Hematopoietic multipotent progenitor cell (in vitro differentiated cells): ENCODE results near the gene ARHGAP21. TPM values are rescaled to one million over a fixed set of nuclear protein-coding genes. Genes with fewer than 3 reads are reported as not detected.
"Not testable (repeated sequence)": the region's sequence is repeated elsewhere in the genome, so short reads cannot be mapped to it uniquely, and the experiment has no call there.

Source experiments
- DNase-seq, 3 donors: peaks; one replicate each; pipeline ENCODE4 v3.0.0-alpha.2; 2011 to 2015; ENCODE audit warnings: low read depth in 2 of 3, low spot score in 2 of 3
- total RNA-seq: library from RNA; depleted of rRNA; stranded (reverse); fragments of >200 nt; gene quantifications from one replicate; pipeline ENCODE4 v1.2.3, GENCODE V29; 2012

Gene ARHGAP21
- total RNA-seq, 1 donor = 20.2 TPM

DNA sequence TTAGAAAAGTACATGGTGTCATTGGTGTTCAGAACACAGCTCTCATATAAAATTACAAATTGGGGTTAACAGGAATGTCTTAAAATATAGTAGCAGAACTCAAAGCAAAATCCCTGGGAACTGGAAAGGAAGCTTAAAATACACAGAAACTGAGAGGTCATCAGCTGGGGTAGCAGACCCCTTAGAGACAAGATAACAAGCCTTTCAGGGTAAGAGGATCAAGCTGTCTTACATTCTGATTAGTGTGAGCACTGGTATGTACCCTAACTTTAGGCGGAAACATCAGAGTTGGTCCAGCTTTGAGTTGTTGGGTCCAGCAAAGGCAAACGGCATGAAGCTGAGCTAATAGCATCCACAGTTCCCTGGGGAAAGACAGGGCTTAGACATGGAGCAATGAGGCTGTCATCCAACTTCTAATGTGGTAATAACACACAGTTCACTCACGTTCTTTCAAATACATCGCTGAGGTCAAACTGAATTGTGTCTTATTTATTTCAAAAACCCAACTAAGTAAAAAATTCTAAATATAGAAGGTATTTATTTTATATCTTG, 32.6 kb downstream of the ARHGAP21 start:
- no peak for DNase-seq

DNA sequence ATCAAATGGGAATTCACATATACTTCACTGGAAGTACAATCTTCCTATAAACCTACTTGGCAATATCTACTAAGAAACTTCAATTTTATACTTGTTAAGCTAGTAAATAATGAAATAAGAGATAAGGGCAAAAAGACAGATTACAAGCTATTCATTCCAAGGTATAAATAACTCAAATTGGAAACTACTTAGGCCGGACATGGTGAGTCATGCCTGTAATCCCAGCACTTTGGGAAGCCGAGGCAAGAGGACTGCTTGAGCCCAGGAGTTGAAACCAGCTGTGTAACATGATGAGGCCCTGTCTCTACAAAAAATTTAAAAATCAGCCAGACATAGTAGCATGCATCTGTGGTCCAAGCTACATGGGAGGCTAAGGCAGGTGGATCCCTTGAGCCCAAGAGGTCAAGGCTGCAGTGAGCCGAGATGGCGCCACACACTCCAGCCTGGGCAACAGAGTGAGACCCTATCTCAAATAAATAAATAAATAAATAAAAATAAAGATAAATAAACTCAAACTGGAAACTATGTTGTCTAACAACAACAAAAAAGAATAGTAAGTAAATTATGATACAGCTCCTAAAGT, 37.6 kb downstream of the ARHGAP21 start:
- no peak for DNase-seq

DNA sequence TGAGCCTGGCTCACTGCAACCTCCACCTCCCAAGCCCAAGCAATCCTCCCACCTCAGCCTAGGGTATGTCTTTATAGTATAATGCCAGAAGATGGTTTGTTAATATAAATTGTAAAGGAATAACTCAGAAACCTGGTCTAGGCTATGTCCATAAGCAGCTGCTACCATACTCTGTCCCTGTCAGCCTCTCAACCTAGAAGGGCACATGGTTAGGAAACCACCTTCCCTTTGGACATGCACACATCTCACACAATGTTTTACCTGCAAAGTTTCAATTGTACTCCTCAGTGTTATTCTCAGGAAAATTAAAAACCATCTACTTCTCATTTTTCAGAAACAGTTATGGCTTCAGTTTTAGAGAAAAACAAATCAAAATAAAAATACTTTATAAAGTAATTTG, 40.1 kb downstream of the ARHGAP21 start:
- DNase-seq = no peak

DNA sequence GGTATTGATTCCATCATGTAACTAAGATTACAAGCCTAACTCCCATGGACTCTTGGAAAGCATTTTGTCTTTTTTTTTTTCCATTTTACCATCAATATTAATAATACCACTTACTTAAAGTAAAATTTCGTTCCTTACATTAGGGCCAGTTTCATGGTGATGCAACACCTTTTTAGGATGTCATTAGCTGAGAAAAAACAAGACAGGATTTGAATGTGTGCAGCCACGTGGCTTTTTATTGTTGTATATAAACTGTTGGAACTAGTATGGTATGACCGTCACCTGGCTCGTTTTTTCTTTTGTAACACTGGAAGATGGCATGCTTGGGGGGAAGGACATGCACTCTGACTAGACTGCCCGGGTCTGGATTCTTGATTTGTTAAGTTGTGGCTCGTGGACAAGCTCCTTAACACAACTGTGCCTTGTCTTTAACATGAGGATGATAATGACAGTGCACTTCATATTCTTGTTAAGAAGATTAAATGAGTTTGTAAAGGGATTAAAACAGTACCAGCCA, 42.1 kb downstream of the ARHGAP21 start:
- no peak for DNase-seq

DNA sequence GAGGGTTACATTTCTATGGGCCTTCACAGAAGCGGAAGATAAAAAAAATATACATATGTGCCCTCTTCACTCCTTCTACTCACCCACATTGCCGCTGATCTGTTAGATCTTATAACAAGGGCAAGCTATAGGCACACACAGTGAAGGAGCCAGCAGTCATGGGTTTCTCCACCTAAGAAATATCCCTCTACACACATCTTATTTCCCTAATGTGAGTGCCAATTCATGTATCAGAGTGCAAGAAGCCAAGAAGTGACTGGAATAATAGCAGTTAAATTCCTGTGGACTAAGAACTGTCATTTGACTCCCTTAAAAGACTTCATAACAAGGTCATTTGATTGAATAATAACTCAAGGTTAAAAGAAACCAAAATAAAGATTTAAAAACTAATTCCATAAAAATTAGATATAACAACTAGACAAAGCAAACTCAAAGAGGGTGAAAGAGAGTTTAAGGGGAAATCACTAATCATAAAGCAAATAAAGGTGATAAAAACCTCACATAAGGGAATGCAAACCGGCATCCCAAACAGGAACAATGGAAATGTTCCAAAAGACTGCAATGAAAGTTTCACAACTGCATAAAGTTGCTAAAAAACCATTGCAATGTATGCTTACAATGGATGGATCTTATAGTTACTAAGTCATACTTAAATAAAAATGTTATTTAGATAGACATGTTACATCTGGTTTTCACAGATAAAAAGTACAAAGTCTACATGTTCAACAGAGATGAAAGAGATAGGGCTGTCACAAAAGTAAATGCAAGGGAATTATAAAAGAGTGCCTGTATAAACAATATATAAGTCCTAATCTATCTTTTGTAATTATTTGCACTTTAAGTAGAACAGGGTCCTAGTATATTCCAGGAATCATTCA, 42.8 kb downstream of the ARHGAP21 start:
- DNase-seq = no peak

DNA sequence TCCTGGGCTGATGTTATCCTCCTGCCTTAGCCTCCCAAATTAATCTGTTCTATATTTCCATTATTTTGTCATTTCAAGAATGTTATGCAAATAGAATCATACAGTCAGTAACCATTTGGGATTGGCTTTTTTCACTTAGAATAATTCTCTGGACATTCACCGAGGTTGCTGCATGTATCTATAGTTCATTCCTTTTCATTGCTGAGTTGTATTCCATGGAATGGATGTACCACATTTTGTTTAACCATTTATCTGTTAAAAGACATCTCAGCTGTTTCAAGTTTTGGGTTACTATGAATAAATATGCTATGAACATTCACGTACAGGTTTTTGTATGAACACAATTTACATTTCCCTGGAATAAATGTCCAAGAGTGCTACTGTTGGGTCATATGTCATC, 44.9 kb downstream of the ARHGAP21 start:
- DNase-seq = no peak

DNA sequence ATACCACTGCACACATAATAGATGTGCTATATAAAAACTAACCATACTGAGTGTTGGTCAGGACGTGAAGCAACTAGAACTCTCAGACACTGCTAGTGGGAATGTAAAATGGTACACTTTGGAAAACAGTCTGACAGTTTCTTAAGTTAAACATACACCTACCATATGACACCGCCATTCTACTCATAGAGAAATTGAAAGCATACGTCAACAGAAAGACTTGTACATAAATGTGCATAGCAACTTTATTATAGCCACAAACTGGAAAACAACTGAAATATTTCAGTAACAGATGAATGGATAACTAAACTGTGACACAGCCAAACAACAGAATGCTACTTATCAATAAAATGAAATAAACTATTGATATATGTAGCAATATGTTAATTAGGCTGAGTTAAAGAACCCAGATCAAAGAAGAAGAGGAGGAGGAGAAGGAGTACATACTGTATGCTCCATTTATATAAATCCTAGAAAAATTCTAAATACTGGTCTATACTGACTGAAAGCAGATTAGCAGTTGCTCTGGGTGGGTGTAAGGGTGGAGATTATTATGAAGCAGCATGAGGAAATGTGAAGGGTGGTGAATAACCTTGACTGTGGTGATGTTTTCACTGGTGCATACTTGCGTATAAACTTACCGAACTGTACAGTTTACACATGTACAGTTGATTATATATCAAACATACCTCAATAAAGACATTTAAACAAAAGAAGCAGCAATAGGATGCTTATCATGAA, 48.6 kb downstream of the ARHGAP21 start:
- no peak for DNase-seq

DNA sequence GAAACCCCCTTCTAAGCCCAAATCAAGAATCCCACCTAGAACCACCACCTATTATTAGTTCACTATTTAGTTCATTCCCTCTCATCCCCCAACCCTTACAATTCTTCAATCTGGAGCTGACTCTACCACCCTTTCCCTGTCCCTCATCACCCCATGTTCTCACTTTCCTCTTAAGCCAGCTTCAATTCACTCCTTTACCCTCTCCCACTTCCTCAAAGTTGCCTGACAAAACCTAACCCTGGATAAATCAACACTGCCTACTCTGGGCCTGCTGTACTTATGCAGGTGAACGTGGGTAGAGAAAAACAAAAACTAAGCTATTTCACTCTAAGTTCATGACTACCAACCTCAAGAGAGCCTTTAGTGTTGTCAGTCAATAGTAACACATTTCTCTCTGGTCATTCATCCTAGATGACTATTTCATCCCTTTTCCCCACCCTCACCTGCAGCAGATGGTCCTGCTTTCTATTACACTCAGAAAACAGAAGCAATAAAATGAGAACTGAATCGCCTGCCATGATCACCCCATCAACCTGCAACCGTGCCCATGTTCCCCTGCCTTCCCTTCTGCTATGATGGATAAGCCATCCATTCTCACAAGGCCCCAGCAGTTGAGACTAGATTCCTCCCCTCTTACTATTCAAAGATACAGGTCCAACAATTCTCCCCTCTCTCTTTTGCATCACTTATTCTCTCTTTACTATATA, 52.6 kb downstream of the ARHGAP21 start:
- DNase-seq = no peak

DNA sequence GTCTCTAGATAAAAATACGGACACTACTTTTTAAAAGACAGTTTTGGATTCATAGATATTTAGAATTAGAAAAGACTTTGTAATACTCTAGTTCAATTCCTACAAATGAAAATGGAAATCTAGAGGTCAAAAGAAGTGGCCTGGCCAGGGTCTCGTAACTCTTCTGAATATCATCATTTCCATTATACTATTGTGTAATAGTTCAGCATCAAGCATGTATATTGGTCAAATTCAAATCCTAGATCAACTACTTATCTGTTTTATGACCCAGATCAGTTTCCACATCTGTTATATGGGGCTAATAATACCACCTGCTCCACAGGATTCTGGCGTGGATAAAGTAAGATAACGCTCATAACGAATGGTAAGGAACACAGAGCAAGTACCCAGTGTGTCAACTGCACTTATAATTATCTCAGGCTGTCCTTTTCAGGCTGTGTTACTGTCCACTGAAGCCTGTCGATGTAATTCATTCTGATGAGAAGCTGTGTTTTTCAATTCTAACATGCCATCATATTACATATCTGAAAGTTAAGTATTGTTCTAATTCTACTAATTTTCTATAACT, 54.3 kb downstream of the ARHGAP21 start:
- DNase-seq = no peak

DNA sequence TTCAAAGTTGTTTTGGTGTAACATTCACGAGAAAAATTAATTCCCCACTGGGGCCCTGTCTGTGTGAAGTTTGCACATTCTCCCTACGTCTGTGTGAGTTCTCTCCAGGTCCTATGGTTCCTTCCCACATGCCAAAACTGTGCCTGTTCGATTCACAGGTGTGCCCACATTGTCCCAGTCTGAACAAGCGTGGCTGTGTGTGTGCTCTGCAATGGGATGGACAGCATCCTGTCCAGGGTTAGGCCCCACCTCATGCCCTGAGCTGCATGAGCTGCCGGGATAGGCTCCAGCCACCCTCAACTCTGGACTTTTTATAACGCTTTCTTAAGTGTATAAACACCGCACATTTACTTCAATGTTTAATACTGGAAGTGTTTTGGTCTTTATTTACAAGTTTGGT, 55.4 kb downstream of the ARHGAP21 start:
- DNase-seq = no peak

DNA sequence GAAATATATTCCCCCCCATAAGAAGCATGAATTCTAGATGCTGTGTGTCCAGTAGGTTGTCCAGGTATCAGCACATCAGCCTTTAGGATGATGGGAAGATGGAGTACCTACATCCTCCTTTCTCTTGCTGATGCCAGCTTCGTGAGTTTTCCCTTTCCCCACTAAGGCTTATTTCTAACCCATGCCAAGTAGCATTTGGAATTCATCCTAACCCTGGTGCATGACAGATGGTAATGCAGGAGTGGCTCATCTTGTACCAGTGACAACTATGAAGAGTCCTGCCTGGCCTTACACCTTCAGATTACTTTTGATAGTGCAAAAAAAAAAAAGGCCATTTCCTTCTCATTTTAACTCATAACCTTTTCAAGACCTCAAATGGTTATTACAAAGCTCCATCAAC, 58.7 kb downstream of the ARHGAP21 start:
- no peak for DNase-seq

DNA sequence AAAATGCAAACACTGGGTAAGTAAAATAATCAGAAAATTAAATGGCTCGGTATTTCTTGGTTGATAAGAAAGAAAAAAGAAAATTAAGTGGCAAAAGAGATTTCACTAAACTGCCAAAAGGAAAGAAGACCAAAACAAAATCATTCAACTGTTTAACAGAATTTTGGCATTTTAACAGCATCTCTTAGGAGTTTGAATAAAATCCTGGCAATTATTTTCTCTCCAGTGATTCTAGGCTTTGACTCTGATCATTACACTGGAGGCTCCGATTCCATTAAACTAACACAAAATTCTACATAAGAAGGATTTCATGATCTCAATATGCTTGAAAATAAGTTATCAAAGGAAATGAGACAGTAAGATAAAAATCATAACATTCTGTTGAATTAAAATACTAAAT, 62.3 kb downstream of the ARHGAP21 start:
- no peak for DNase-seq

DNA sequence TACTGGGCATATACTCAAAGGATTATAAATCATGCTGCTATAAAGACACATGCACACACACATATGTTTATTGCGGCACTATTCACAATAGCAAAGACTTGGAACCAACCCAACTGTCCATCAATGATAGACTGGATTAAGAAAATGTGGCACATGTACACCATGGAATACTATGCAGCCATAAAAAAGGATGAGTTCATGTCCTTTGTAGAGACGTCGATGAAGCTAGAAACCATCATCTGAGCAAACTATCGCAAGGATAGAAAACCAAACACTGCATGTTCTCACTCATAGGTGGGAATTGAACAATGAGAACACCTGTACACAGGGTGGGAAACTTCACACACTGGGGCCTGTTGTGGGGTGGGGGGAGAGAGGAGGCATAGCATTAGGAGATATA, 65.4 kb downstream of the ARHGAP21 start:
- not testable (repeated sequence) for DNase-seq

DNA sequence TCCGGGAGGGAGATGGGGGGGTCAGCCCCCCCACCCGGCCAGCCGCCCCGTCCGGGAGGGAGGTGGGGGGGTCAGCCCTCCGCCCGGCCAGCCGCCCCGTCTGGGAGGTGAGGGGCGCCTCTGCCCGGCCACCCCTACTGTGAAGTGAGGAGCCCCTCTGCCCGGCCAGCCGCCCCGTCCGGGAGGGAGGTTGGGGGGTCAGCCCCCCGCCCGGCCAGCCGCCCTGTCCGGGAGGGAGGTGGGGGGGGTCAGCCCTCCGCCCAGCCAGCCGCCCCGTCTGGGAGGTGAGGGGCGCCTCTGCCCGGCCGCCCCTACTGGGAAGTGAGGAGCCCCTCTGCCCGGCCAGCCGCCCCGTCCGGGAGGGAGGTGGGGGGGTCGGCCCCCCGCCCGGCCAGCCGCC, 67.4 kb downstream of the ARHGAP21 start:
- not testable (repeated sequence) for DNase-seq

DNA sequence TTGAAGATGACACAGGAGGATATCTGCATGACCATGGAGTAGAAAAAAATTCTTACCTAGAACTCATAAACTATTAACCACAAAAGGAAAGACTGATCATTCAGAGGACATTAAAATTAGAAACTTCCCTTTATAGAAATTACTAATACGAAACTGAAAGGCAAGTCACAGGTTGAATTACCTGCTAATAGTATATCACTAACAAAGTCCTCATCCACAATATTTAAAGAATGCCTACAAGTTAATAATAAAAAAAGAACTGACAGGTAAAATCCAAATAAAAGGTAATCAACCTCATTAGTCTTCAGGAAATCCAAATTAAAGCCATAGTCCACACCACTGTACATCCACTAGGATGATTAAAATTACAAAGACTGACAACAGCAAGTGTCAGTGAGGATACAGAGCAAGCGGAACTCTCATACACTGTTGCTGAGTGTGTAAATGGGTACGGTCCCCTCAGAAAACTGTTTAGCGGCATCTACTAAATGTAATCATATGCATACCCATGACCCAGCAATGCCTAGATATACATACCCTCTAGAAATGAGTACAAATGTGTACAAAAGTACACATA, 71.2 kb downstream of the ARHGAP21 start:
- DNase-seq = no peak

DNA sequence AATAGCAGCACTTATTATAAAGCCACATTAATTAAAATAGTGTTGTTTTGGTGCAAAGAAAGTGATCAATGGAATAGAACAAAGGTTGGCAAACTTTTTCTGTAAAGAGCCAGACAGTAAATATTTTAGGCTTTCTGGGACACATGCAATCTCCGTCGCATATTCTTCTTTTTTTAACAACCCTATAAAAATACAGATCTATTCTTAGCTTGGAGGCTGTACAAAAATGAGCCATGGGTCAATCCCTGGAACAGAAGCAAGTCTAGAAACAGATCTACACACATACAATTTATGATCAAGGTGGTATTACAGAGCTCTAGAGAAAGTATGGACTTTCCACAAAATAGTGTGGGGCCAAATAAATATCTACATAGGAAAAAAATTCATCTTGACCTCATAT, 71.8 kb downstream of the ARHGAP21 start:
- no peak for DNase-seq

DNA sequence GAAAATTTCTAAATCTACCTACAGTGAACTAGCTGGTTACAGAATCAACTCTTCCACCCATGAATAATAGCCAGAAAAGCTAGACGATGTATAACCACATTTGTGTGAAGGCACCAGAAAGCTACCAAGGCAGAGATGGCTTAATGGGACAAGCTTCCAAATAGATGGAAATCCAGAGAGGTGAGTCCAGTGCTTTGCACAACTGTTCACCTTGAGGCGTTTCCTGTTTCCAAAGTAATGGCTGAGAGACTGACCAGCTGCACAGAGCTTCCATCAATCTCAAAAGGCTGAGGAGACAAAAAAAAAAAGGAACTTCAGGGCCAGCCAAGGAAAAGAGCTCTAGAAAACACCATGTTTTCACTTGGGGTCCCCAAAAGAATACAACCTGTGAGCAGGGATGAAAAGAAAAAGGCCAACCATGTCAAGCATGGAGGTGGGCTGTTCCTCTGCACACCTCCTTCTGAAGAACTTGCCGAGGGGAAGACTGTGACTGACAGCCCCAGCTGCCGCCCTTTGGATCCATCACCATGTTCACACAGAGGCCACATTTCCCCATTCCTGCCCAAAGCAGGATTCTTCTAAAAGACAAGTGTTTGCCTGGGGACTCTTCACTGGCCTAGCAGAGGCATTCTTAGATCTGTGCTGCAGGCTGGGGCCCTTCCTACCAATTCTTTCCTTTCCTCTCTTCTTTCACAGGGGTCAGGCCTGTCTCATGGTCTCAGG, 72.9 kb downstream of the ARHGAP21 start:
- no peak for DNase-seq

DNA sequence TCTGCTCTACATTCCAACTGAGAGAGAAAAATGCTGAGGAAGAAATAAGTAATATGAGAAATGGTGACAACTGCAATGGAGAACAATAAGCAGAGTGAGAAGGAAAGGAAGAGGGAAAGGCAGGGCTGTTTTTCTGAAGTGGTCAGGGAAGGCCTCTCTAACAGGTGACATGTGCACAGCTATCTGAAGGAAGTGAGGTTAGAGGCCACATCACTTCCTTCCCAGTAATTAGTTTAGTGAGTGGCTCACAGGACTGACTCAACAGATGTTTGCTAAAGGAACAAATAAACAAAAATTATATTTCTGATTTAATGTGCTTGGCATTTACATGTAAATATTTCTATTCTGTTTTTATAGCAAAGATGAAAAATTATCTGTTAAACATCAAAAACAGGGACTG, 77.9 kb downstream of the ARHGAP21 start:
- DNase-seq = peak in 2 of 3 donors; percentile 4 to 11

DNA sequence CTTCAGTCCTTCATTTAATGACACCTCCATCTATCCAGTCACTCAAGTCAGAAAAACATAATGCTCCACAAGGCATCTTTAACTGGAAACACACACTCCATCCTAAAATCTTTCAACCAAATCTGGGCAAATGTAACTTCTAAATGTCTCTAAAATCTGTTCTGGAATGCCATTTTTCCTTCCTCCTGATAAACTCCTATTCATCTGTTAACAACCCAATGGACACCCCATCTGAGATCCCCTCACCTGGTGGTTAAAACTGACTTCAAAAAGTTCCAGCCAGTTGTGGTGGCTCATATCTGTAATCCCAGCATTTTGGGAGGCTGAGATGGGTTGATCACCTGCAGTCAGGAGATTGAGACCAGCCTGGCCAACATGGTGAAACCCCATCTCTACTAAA, 78.7 kb downstream of the ARHGAP21 start:
- no peak for DNase-seq
